Kidney epithelial cell (primary cell): Measurements from ENCODE around the gene PGF. TPM values are rescaled to one million over a fixed set of nuclear protein-coding genes. Genes with fewer than 3 reads are reported as not detected.

ENCODE experiments used
- DNase-seq: peaks from one replicate; pipeline ENCODE4 v3.0.0-alpha.2; 2010; ENCODE audit warnings: low read depth
- H3K27me3 ChIP-seq: 2 replicates; pipeline ENCODE4 v1.6.0; 2011; ENCODE audit warnings: low read length; ENCODE audit not compliant: control insufficient read depth, insufficient read depth
- H3K36me3 ChIP-seq: 2 replicates; pipeline ENCODE4 v1.5.1; 2011; ENCODE audit warnings: low read length; ENCODE audit not compliant: control insufficient read depth, insufficient read depth
- H3K4me3 ChIP-seq: 2 replicates; pipeline ENCODE4 v1.5.1; 2011; ENCODE audit warnings: low read depth, mild to moderate bottlenecking, control low read depth, low read length
- CTCF ChIP-seq: IDR thresholded peaks from 2 replicates; pipeline ENCODE4 v1.5.1; 2011; ENCODE audit warnings: mild to moderate bottlenecking, moderate library complexity, low read length, control low read depth, inconsistent platforms; ENCODE audit not compliant: insufficient read depth, poor library complexity, severe bottlenecking
- total RNA-seq: library from RNA; depleted of rRNA; stranded (reverse); fragments of >200 nt; gene quantifications from 2 replicates; pipeline ENCODE4 v1.2.3, GENCODE V29; 2015

The PGF gene
- total RNA-seq, 1 donor from 2014 or later = 11.2 TPM

GRCh38 chr14:74988993-74989392 is 33.6 kb upstream of the PGF start:
- Histone ChIP-seq H3K27me3 (no peaks in the 10 kb centered on the region), H3K4me3 (no peak overlapping the region), H3K36me3 (no peaks in the 10 kb centered on the region)
- DNase-seq = no peak
- no peak for TF ChIP-seq CTCF

- H3K27me3 ChIP-seq = no peaks in the 10 kb centered on the region
- TF ChIP-seq CTCF = no peak
- no peaks in the 10 kb centered on the region for H3K36me3 ChIP-seq
- no peak overlapping the region for H3K4me3 ChIP-seq
- DNase-seq = peak; percentile 92
Observed at GRCh38 chr14:74988131-74988530, 32.7 kb upstream of the PGF start.

- TF ChIP-seq CTCF = no peak
- Histone ChIP-seq H3K4me3 (no peak overlapping the region), H3K27me3 (no peaks in the 10 kb centered on the region), H3K36me3 (no peaks in the 10 kb centered on the region)
- no peak for DNase-seq
Observed at GRCh38 chr14:74985806-74986205, 30.4 kb upstream of the PGF start.

DNA sequence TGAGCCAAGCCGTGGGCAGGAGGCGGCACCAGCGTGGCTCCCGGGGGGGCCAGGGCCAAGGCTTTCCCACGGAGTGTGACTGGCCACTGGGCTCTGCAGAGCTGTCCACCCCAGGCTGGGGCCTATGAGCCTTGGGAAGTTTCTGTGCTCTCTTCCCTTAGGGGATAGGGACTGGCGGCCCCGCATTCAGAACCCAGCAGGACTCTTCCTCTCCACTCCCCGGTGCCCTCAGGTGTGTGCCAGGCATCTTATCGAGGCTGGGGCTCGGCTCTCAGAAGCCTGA is 29.6 kb upstream of the PGF start:
- no peak for DNase-seq
- no peaks in the 10 kb centered on the region for H3K36me3 ChIP-seq
- no peak overlapping the region for H3K4me3 ChIP-seq
- TF ChIP-seq CTCF = no peak
- no peaks in the 10 kb centered on the region for H3K27me3 ChIP-seq

DNA sequence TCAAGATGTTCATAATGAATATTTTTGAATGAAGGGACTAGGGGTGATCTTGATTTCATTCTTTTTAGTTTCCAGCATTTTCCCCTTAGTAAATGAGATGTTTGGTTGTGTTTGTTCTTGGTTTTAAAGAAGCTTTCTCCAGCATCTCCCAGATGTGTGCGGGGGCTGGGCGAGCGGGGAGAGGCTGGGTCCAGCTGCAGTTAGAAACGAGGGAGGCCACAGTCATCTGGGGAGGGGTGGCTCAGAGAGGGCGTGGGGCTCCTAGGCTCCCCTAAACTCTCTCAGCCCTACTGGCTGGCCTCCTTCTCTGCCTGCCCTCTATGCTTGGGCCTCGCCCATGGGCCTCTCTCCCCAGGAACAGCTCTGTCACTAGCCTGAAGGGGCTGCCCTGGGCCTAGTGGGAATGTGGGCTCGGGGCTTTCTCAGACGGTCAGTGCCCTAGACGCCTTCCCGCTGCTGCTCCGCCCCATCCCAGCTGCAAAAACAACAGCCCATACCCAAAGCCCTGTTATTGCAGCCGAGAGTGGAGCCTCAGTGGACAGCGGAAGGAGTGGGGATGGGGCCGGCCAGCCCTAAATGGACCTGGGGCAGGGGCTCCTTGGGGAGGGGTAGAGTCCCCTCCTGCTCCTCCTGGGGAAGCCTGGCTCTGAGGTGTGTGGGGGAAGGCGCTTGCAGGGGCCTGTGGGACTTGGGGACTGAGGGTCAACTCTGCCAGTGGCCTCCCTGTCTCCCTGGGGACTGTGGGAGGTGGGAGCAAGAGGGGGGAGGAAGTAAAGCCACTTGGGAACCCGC is 29.0 kb upstream of the PGF start:
- Histone ChIP-seq H3K27me3 (no peaks in the 10 kb centered on the region), H3K4me3 (no peak overlapping the region), H3K36me3 (no peaks in the 10 kb centered on the region)
- no peak for DNase-seq
- no peak for TF ChIP-seq CTCF

GRCh38 chr14:74983343-74983742 is 27.9 kb upstream of the PGF start:
- no peak for DNase-seq
- H3K36me3 ChIP-seq = no peaks in the 10 kb centered on the region
- no peak overlapping the region for H3K4me3 ChIP-seq
- H3K27me3 ChIP-seq = no peaks in the 10 kb centered on the region
- TF ChIP-seq CTCF = no peak
